Spinal cord (tissue), 10 donors: ENCODE data around the gene SMCHD1. TPM values are rescaled to one million over a fixed set of nuclear protein-coding genes. Genes with fewer than 3 reads are reported as not detected.
A peak's percentile ranks its signal among the peaks of the same experiment; 100 is the strongest.
"Not testable (repeated sequence)": the region's sequence is repeated elsewhere in the genome, so short reads cannot be mapped to it uniquely, and the experiment has no call there.

Experiments used
- DNase-seq, 6 donors: peaks; one replicate each; pipeline versions ENCODE4 v3.0.0 to v3.0.0-alpha.2; 2013 to 2015; ENCODE audit warnings: low spot score in 6 of 6, low read depth in 4 of 6
- H3K27ac ChIP-seq: one replicate; pipeline ENCODE4 v1.5.1; 2013; ENCODE audit warnings: low read depth, low read length, control low read depth
- H3K27me3 ChIP-seq: one replicate; pipeline ENCODE4 v1.6.1; 2013; ENCODE audit warnings: low read length; ENCODE audit not compliant: control insufficient read depth, insufficient read depth
- H3K36me3 ChIP-seq: one replicate; pipeline ENCODE4 v1.6.1; 2013; ENCODE audit warnings: low read length; ENCODE audit not compliant: control insufficient read depth, insufficient read depth
- H3K4me1 ChIP-seq: one replicate; pipeline ENCODE4 v1.6.1; 2013; ENCODE audit warnings: low read length; ENCODE audit not compliant: control insufficient read depth, insufficient read depth
- H3K4me3 ChIP-seq: one replicate; pipeline ENCODE4 v1.5.1; 2013; ENCODE audit warnings: low read depth, low read length, control low read depth
- H3K9me3 ChIP-seq: one replicate; pipeline ENCODE4 v1.6.1; 2013; ENCODE audit warnings: low read length; ENCODE audit not compliant: control insufficient read depth, insufficient read depth
- WGBS: methylation state at CpG from one replicate; pipeline ENCODE4 v1.1.5; 2013; ENCODE audit warnings: missing lambda C conversion rate; ENCODE audit not compliant: insufficient coverage; 5-methylcytosine and 5-hydroxymethylcytosine counted together
- polyA plus RNA-seq, 2 donors: library from polyadenylated mRNA; unstranded; fragments of 120-200 nt; gene quantifications; one replicate each; pipeline ENCODE4 v1.2.1, GENCODE V29; 2013; ENCODE audit not compliant: insufficient read length in 2 of 2
- total RNA-seq, 2 donors: library from RNA; depleted of rRNA in 1 of 2; stranded (reverse); fragments of 120-200 nt in 1 of 2; fragments of >200 nt in 1 of 2; gene quantifications; one replicate each; pipeline versions ENCODE4 v1.2.3 to v1.2.4, GENCODE V29; 2013 to 2014
- donor health status: healthy.

SMCHD1 gene
- total and polyA plus RNA-seq, 4 donors, result 39.1 to 189 (median 66.8) TPM

- Histone ChIP-seq H3K27ac (peak overlapping the region; percentile 94), H3K4me3 (peak overlapping the region; percentile 92), H3K9me3 (no peaks in the 10 kb centered on the region), H3K36me3 (no peaks in the 10 kb centered on the region), H3K27me3 (no peaks in the 10 kb centered on the region), H3K4me1 (peaks cover 11% of the 10 kb centered on the region)
- DNase-seq, result no peak
- WGBS, result 0% methylated on average over 36 of the region's 37 CpGs
Observed at GRCh38 chr18:2655954-2656236, 369 bp downstream of the SMCHD1 start.

- no peaks in the 10 kb centered on the region for H3K36me3 ChIP-seq
- peak overlapping the region; percentile 94 for H3K27ac ChIP-seq
- WGBS, result 0% methylated on average over 48 of the region's 49 CpGs
- no peaks in the 10 kb centered on the region for H3K9me3 ChIP-seq
- peak overlapping the region; percentile 92 for H3K4me3 ChIP-seq
- no peaks in the 10 kb centered on the region for H3K27me3 ChIP-seq
- H3K4me1 ChIP-seq, result peaks cover 11% of the 10 kb centered on the region
- peak in 2 of 6 donors; percentile 9 to 59 for DNase-seq
Observed at GRCh38 chr18:2656237-2656980, 883 bp downstream of the SMCHD1 start.

- DNase-seq, result peak in 2 of 6 donors; percentile 9 to 12
- Histone ChIP-seq H3K9me3 (no peaks in the 10 kb centered on the region), H3K27ac (peak overlapping the region; percentile 94), H3K27me3 (no peaks in the 10 kb centered on the region), H3K36me3 (no peaks in the 10 kb centered on the region), H3K4me1 (peaks cover 11% of the 10 kb centered on the region), H3K4me3 (peak overlapping the region; percentile 92)
- WGBS, result 4% methylated on average over 7 of the region's 12 CpGs
Observed at GRCh38 chr18:2656981-2657512, 1.5 kb downstream of the SMCHD1 start.

GRCh38 chr18:2657788-2658458, 2.4 kb downstream of the SMCHD1 start:
- Histone ChIP-seq H3K27ac (no peak overlapping the region), H3K4me3 (no peak overlapping the region), H3K4me1 (peaks cover 11% of the 10 kb centered on the region)

GRCh38 chr18:2660849-2661248, 5.3 kb downstream of the SMCHD1 start:
- not testable (repeated sequence) for DNase-seq, H3K9me3 ChIP-seq, H3K27ac ChIP-seq, H3K36me3 ChIP-seq, H3K4me1 ChIP-seq, H3K4me3 ChIP-seq, H3K27me3 ChIP-seq
- WGBS, result no CpG with 5 or more reads among the region's 3 CpGs

More at GRCh38 chr18:2657788-2658458, 2.4 kb downstream of the SMCHD1 start:
- DNase-seq, result peak in 1 of 6 donors; percentile 13
- WGBS, result 87% methylated on average over 6 of the region's 12 CpGs
- Histone ChIP-seq H3K36me3 (no peaks in the 10 kb centered on the region), H3K27me3 (no peaks in the 10 kb centered on the region), H3K9me3 (no peaks in the 10 kb centered on the region)

GRCh38 chr18:2662288-2662687, 6.8 kb downstream of the SMCHD1 start:
- not testable (repeated sequence) for H3K4me3 ChIP-seq, H3K4me1 ChIP-seq, H3K36me3 ChIP-seq, H3K27ac ChIP-seq, H3K9me3 ChIP-seq, H3K27me3 ChIP-seq, DNase-seq
- 100% methylated on average over 2 of the region's 7 CpGs for WGBS

- WGBS, result 100% methylated on average over 3 of the region's 5 CpGs
- Histone ChIP-seq H3K4me1 (peaks cover under 1% of the 10 kb centered on the region), H3K4me3 (no peak overlapping the region)
Observed at GRCh38 chr18:2662990-2663389, 7.5 kb downstream of the SMCHD1 start.

GRCh38 chr18:2672410-2672809, 16.9 kb downstream of the SMCHD1 start:
- Histone ChIP-seq H3K27me3 (no peaks in the 10 kb centered on the region), H3K9me3 (no peaks in the 10 kb centered on the region), H3K36me3 (peaks cover 27% of the 10 kb centered on the region), H3K4me3 (no peak overlapping the region), H3K27ac (no peak overlapping the region), H3K4me1 (no peaks in the 10 kb centered on the region)
- no peak for DNase-seq
- 100% methylated on average over 3 of the region's 5 CpGs for WGBS

More at GRCh38 chr18:2662990-2663389, 7.5 kb downstream of the SMCHD1 start:
- Histone ChIP-seq H3K27ac (no peak overlapping the region), H3K36me3 (peaks cover 4% of the 10 kb centered on the region), H3K9me3 (no peaks in the 10 kb centered on the region), H3K27me3 (no peaks in the 10 kb centered on the region)
- no peak for DNase-seq

- WGBS, result no CpG with 5 or more reads among the region's 1 CpG
- Histone ChIP-seq H3K4me3 (no peak overlapping the region), H3K4me1 (no peaks in the 10 kb centered on the region), H3K27me3 (no peaks in the 10 kb centered on the region), H3K36me3 (peaks cover 24% of the 10 kb centered on the region), H3K27ac (no peak overlapping the region), H3K9me3 (no peaks in the 10 kb centered on the region)
- no peak for DNase-seq
Observed at GRCh38 chr18:2672872-2673271, 17.3 kb downstream of the SMCHD1 start.

- H3K36me3 ChIP-seq, H3K27me3 ChIP-seq, H3K4me3 ChIP-seq, H3K27ac ChIP-seq, H3K9me3 ChIP-seq, H3K4me1 ChIP-seq, DNase-seq: not testable (repeated sequence)
- 100% methylated on average over 3 of the region's 13 CpGs for WGBS
Observed at GRCh38 chr18:2678933-2679332, 23.4 kb downstream of the SMCHD1 start.
